IMR-90 (cell line): Measurements from ENCODE around the gene ARVCF.

Source experiments
- CEBPB ChIP-seq: IDR thresholded peaks from 2 replicates; pipeline ENCODE4 v1.6.1; 2012; ENCODE audit warnings: low read depth, low read length, improper control_type of control experiment
- CHD1 ChIP-seq: IDR thresholded peaks from 2 replicates; pipeline ENCODE4 v1.6.1; 2012; ENCODE audit warnings: low read depth, low read length, improper control_type of control experiment
- FOS ChIP-seq: fragments of 150-350 bp; IDR thresholded peaks from 2 replicates; pipeline ENCODE4 v1.6.1; 2016; ENCODE audit warnings: low read depth, low read length
- MAFK ChIP-seq: IDR thresholded peaks from 2 replicates; pipeline ENCODE4 v1.6.1; 2012; ENCODE audit warnings: low read depth, low read length, improper control_type of control experiment
- POLR2A ChIP-seq: IDR thresholded peaks from 2 replicates; pipeline ENCODE4 v1.6.1; 2012; ENCODE audit warnings: mild to moderate bottlenecking, low read depth, low read length
- RAD21 ChIP-seq: IDR thresholded peaks from 2 replicates; pipeline ENCODE4 v1.6.1; 2012; ENCODE audit warnings: low read length, improper control_type of control experiment
- RFX5 ChIP-seq: IDR thresholded peaks from 2 replicates; pipeline ENCODE4 v1.8.0; 2012; ENCODE audit warnings: low read depth, mild to moderate bottlenecking, low read length, moderate library complexity
- TF ChIP-seq, protein P1 (sequence below): conservative IDR thresholded peaks from 2 replicates; pipeline ENCODE4 v1.5.1; 2012; ENCODE audit warnings: mild to moderate bottlenecking, low read depth, low read length, improper control_type of control experiment
- TF ChIP-seq, protein P2 (sequence below): fragments of 150-350 bp; IDR thresholded peaks from 2 replicates; pipeline ENCODE4 v1.6.1; 2016; ENCODE audit warnings: low read depth, mild to moderate bottlenecking, low read length, moderate library complexity, borderline replicate concordance

DNA sequence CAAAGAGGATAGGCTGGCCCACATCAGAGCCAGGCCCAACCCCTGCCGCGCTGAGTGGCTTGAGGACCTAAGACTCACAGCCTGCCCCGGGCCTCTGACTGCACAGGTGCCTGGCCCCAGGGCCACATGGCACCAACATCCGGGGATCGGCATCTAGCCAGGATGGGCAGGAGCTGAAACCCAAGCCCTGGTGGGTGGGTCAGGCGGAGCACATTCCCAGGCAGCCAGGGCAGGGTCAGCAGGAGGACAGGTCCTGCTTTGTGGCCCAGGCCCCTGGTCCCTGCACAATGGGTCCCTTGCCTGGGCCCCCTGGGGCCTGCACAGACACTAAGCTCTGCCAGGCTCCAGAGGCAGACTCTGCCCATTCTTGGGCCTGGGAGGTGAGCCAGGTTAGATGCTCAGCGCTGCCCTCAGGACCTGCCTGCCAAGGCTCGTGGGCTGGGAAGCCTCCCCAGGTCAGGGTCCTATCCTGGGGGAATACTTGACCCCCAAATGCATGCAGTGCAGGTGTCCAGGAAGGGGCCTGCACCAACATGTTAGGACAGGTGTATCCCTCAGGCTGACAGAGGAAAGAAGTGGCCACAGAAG, 33.5 kb downstream of the ARVCF start:
- TF ChIP-seq, protein P1, sequence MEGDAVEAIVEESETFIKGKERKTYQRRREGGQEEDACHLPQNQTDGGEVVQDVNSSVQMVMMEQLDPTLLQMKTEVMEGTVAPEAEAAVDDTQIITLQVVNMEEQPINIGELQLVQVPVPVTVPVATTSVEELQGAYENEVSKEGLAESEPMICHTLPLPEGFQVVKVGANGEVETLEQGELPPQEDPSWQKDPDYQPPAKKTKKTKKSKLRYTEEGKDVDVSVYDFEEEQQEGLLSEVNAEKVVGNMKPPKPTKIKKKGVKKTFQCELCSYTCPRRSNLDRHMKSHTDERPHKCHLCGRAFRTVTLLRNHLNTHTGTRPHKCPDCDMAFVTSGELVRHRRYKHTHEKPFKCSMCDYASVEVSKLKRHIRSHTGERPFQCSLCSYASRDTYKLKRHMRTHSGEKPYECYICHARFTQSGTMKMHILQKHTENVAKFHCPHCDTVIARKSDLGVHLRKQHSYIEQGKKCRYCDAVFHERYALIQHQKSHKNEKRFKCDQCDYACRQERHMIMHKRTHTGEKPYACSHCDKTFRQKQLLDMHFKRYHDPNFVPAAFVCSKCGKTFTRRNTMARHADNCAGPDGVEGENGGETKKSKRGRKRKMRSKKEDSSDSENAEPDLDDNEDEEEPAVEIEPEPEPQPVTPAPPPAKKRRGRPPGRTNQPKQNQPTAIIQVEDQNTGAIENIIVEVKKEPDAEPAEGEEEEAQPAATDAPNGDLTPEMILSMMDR: no peak
- no peak for TF ChIP-seq POLR2A
- no peak for TF ChIP-seq RFX5
- no peak for TF ChIP-seq FOS
- no peak for TF ChIP-seq CHD1
- no peak for TF ChIP-seq MAFK
- TF ChIP-seq RAD21: no peak
- TF ChIP-seq, protein P2, sequence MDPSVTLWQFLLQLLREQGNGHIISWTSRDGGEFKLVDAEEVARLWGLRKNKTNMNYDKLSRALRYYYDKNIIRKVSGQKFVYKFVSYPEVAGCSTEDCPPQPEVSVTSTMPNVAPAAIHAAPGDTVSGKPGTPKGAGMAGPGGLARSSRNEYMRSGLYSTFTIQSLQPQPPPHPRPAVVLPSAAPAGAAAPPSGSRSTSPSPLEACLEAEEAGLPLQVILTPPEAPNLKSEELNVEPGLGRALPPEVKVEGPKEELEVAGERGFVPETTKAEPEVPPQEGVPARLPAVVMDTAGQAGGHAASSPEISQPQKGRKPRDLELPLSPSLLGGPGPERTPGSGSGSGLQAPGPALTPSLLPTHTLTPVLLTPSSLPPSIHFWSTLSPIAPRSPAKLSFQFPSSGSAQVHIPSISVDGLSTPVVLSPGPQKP: no peak
- TF ChIP-seq CEBPB: no peak
